Activated naive CD4-positive, alpha-beta T cell treated with anti-CD3 and anti-CD28 coated beads, Interleukin-2, amount 50 U/mL, for 24 hours (primary cell): ENCODE data around the gene ALOX5AP.

ENCODE experiments used
- H3K27ac Mint-ChIP-seq: one replicate; pipeline ENCODE4 v1.8.0; 2021; ENCODE audit warnings: mild to moderate bottlenecking, mixed read lengths
- H3K27me3 Mint-ChIP-seq: one replicate; pipeline ENCODE4 v1.8.0; 2021; ENCODE audit warnings: mixed read lengths
- H3K36me3 Mint-ChIP-seq: one replicate; pipeline ENCODE4 v1.8.0; 2021; ENCODE audit warnings: mixed read lengths
- H3K4me1 Mint-ChIP-seq: one replicate; pipeline ENCODE4 v1.8.0; 2021; ENCODE audit warnings: mixed read lengths
- H3K4me3 Mint-ChIP-seq: one replicate; pipeline ENCODE4 v1.8.0; 2021; ENCODE audit warnings: mild to moderate bottlenecking, mixed read lengths
- H3K9me3 Mint-ChIP-seq: one replicate; pipeline ENCODE4 v1.8.0; 2021; ENCODE audit warnings: mixed read lengths

Gene ALOX5AP

DNA sequence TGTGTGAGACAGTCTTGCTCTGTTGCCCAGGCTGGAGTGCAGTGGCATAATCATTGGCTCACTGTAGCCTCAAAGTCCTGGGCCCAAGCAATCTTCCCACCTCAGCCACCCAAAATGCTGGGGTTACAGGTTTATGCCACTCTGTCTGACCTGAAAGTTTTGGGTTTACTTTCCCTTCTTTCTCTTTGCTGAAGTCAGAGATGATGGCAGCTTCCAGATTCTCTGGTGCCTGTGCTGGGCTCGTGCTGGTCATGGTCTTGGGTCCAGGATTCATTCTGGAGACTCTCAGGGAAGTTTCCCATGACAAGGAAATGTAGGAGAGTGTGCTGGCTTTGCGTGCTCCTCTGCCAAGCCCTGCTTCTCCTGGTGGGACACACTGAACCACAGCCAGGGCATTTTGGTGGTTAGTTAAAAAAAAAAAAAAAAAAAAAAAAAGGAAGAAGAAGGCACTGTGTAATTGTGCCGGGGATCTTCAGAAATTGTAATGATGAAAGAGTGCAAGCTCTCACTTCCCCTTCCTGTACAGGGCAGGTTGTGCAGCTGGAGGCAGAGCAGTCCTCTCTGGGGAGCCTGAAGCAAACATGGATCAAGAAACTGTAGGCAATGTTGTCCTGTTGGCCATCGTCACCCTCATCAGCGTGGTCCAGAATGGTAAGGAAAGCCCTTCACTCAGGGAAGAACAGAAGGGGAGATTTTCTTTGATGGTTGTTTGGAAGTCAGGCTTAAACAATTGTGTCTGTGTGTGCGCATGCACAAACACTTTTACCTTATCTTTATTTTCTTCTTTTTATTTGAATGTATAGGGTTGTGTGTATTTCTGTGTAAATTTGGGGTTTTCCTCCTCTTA, at the start of gene ALOX5AP:
TSS of gene ALOX5AP (plus strand) at position 519 of the 847 bp plus-strand sequence. CDS start at position 582, 63 bp downstream.
- H3K27me3 Mint-ChIP-seq, result no peaks in the 10 kb centered on the region
- peaks cover 70% of the 10 kb centered on the region for H3K4me1 Mint-ChIP-seq
- H3K4me3 Mint-ChIP-seq, result peak within 1 kb of the TSS; percentile 92
- peak within 1 kb of the TSS; percentile 95 for H3K27ac Mint-ChIP-seq
- H3K36me3 Mint-ChIP-seq, result no peaks in the 10 kb centered on the region
- H3K9me3 Mint-ChIP-seq, result no peaks in the 10 kb centered on the region

GRCh38 chr13:30685987-30686386, 49.4 kb upstream of the ALOX5AP start:
- Mint-ChIP-seq H3K9me3 (no peaks in the 10 kb centered on the region), H3K27ac (no peak overlapping the region), H3K4me1 (peaks cover 7% of the 10 kb centered on the region), H3K4me3 (no peak overlapping the region), H3K27me3 (no peaks in the 10 kb centered on the region), H3K36me3 (no peaks in the 10 kb centered on the region)

DNA sequence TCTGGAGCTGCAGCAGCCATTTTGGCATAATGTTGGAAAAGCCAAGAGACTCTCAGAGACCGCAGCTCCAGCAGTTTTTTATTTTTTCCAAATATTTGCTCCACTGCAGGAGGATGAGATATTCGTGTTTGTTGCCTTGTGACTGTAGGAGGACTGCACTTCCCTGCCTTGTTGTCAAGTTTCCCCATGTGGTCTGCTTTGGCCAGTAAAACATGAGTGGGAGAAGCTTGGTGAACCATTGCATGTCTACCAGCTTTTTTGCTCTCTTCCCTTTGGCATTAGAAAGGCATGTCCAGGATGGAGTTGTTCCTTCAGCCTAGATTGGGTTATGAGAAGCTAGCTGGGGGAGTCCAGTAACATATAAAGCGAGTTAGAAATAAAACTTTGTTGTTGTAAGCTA, 47.7 kb upstream of the ALOX5AP start:
- H3K9me3 Mint-ChIP-seq, result no peaks in the 10 kb centered on the region
- no peak overlapping the region for H3K27ac Mint-ChIP-seq
- H3K4me3 Mint-ChIP-seq, result no peak overlapping the region
- peaks cover 7% of the 10 kb centered on the region for H3K4me1 Mint-ChIP-seq
- H3K36me3 Mint-ChIP-seq, result no peaks in the 10 kb centered on the region
- H3K27me3 Mint-ChIP-seq, result no peaks in the 10 kb centered on the region

GRCh38 chr13:30689752-30690151, 45.6 kb upstream of the ALOX5AP start:
- Mint-ChIP-seq H3K9me3 (no peaks in the 10 kb centered on the region), H3K4me1 (peaks cover 7% of the 10 kb centered on the region), H3K4me3 (peak overlapping the region; percentile 70), H3K36me3 (no peaks in the 10 kb centered on the region), H3K27me3 (no peaks in the 10 kb centered on the region), H3K27ac (no peak overlapping the region)

DNA sequence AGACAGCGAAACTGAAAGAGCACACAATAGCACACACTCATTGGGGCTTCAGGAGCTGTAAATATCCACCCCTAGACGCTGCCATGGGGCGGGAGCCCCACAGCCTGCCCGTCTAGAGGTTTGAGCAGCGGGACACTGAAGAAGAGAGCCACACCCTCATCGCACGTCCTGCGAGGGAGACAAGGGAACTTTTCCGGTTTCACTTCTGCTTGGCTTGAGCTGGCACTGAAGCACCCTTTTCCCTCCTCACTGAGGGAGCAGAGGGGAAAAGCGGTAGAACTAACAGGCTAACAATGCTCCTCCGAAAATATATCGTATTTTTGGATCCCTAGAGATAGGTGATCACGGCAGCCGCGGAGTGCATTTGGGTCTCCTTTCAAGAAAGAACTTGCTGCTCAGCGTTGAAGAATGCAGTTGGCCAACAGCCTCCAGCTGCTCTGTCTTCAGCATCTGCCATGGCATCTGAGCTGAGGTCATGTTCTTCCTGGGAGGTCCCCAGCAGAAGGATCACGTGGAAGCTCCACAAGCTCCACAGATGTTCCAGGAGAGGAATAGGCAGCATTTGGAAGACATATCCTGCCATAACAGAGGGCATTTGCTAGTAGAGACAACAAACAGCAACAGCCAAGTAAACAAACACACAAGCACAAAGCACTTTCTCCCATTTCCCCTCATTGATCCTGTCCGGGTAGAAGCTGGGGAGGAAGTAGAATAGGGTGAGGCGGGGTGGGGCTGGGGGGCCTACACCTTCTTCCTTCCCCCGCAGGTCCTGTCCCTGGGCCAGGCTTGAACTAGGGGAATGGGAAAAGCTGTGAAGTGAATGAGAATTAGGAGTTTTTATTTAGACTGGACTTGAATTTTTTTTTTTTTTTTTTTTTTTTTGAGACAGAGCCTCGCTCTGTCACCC, 44.8 kb upstream of the ALOX5AP start:
- H3K27ac Mint-ChIP-seq, result no peak overlapping the region
- no peaks in the 10 kb centered on the region for H3K27me3 Mint-ChIP-seq
- H3K4me1 Mint-ChIP-seq, result peaks cover 10% of the 10 kb centered on the region
- no peaks in the 10 kb centered on the region for H3K9me3 Mint-ChIP-seq
- H3K4me3 Mint-ChIP-seq, result peak overlapping the region; percentile 70
- H3K36me3 Mint-ChIP-seq, result no peaks in the 10 kb centered on the region

DNA sequence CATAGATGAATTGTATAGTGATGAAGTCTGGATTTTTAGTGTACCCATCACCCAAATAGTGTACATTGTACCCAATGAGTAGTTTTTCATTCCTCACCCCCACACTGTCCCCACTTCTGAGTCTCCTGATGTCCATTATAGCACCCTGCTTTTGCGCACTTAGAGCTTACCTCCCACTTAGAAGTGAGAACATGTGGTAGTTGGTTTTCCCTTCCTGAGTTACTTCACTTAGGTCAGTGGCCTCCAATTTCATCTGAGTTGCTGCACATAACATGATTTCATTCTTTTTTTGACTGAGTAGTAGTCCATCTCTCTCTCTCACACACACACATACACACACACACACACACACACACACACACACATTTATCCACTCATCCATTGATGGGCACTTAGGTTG, 43.2 kb upstream of the ALOX5AP start:
- Mint-ChIP-seq H3K4me1 (peaks cover 26% of the 10 kb centered on the region), H3K36me3 (no peaks in the 10 kb centered on the region)

GRCh38 chr13:30696278-30697176, 38.8 kb upstream of the ALOX5AP start:
- H3K4me3 Mint-ChIP-seq, result no peak overlapping the region
- no peaks in the 10 kb centered on the region for H3K36me3 Mint-ChIP-seq
- no peaks in the 10 kb centered on the region for H3K9me3 Mint-ChIP-seq
- H3K27ac Mint-ChIP-seq, result no peak overlapping the region
- no peaks in the 10 kb centered on the region for H3K27me3 Mint-ChIP-seq
- peaks cover 24% of the 10 kb centered on the region for H3K4me1 Mint-ChIP-seq

More for the DNA sequence above, 43.2 kb upstream of the ALOX5AP start:
- H3K27me3 Mint-ChIP-seq, result no peaks in the 10 kb centered on the region
- no peak overlapping the region for H3K27ac Mint-ChIP-seq
- H3K9me3 Mint-ChIP-seq, result no peaks in the 10 kb centered on the region
- H3K4me3 Mint-ChIP-seq, result no peak overlapping the region

GRCh38 chr13:30697177-30697953, 38.0 kb upstream of the ALOX5AP start:
- Mint-ChIP-seq H3K27me3 (no peaks in the 10 kb centered on the region), H3K4me3 (no peak overlapping the region), H3K9me3 (no peaks in the 10 kb centered on the region), H3K27ac (no peak overlapping the region), H3K36me3 (no peaks in the 10 kb centered on the region), H3K4me1 (peaks cover 24% of the 10 kb centered on the region)

- H3K4me3 Mint-ChIP-seq, result no peak overlapping the region
- H3K9me3 Mint-ChIP-seq, result no peaks in the 10 kb centered on the region
- no peaks in the 10 kb centered on the region for H3K27me3 Mint-ChIP-seq
- H3K27ac Mint-ChIP-seq, result no peak overlapping the region
- peaks cover 24% of the 10 kb centered on the region for H3K4me1 Mint-ChIP-seq
- no peaks in the 10 kb centered on the region for H3K36me3 Mint-ChIP-seq
These were observed 37.3 kb upstream of the ALOX5AP start for GRCh38 chr13:30697996-30698401.

DNA sequence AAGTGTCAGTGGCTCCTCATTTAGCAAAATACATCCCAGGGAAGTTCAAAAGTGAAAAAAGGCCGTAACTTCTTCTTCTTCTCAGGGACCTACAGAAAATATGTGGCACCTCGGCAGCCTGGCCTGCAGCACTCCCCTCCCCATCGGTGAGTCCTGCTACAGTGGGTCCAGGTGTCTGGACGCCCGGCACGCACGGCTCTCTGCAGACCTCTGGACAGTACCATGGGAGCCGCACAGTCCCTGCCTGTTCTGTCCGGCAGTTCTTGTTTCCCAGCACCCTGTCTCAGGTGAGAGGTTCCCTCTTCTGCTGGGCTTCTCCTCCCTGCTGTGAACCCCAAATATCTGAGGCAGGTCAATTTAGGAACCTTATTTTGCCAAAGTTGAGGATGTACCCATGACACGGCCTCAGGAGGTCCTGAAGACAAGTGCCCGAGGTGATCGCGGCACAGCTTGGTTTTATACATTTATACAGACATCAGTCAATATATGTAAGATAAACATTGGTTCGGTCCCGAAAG, 36.8 kb upstream of the ALOX5AP start:
- H3K36me3 Mint-ChIP-seq, result no peaks in the 10 kb centered on the region
- no peaks in the 10 kb centered on the region for H3K27me3 Mint-ChIP-seq
- no peak overlapping the region for H3K27ac Mint-ChIP-seq
- no peak overlapping the region for H3K4me3 Mint-ChIP-seq
- peaks cover 24% of the 10 kb centered on the region for H3K4me1 Mint-ChIP-seq
- no peaks in the 10 kb centered on the region for H3K9me3 Mint-ChIP-seq

GRCh38 chr13:30700364-30700763, 35.0 kb upstream of the ALOX5AP start:
- peaks cover 23% of the 10 kb centered on the region for H3K4me1 Mint-ChIP-seq
- no peak overlapping the region for H3K4me3 Mint-ChIP-seq
- peak overlapping the region; percentile 19 for H3K27ac Mint-ChIP-seq
- H3K9me3 Mint-ChIP-seq, result no peaks in the 10 kb centered on the region
- H3K36me3 Mint-ChIP-seq, result no peaks in the 10 kb centered on the region
- no peaks in the 10 kb centered on the region for H3K27me3 Mint-ChIP-seq

GRCh38 chr13:30702006-30702405, 33.3 kb upstream of the ALOX5AP start:
- no peak overlapping the region for H3K4me3 Mint-ChIP-seq
- no peaks in the 10 kb centered on the region for H3K27me3 Mint-ChIP-seq
- peaks cover 7% of the 10 kb centered on the region for H3K4me1 Mint-ChIP-seq
- no peaks in the 10 kb centered on the region for H3K9me3 Mint-ChIP-seq
- H3K36me3 Mint-ChIP-seq, result no peaks in the 10 kb centered on the region
- peak overlapping the region; percentile 42 for H3K27ac Mint-ChIP-seq

DNA sequence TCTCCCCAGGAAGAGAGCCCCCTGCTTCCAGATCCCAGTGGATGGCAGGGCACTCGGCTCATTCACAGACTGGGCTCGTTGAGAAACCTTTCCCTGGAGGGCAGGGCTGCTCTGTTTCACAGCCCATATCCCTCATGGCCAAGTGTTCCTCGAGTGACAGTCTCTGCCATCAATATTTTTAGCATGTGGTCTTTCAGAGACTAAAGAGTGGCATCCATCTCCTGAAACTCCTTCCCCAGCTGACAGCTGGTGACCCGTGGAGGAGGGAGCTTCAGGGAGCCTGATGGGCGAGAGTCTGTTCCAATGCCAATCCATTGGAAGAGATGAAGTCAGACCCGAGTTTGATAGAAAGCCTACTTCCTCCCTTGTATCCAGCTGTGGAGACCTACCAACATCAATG, 30.7 kb upstream of the ALOX5AP start:
- Mint-ChIP-seq H3K4me1 (peaks cover 3% of the 10 kb centered on the region), H3K9me3 (no peaks in the 10 kb centered on the region), H3K36me3 (no peaks in the 10 kb centered on the region), H3K4me3 (no peak overlapping the region), H3K27ac (no peak overlapping the region), H3K27me3 (no peaks in the 10 kb centered on the region)

DNA sequence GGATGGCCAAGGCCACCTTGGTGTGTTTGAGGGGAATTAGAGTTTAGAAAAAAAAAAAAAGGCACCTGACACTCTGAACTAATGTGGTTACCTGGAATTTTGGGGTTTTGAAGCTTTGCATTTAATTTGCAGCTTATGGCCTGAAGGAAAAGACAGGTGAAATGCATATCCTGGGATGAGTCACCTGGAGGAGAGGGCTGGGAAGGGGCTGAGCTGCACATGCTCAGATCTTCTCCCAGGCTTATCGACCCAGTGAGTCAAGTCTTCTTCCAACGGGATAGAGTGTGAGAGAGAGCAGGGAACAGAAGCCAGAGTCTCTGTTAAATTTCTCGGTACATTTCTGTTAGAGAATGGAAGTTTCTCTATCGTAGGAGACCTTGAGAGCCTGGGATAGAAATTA, 29.7 kb upstream of the ALOX5AP start:
- no peaks in the 10 kb centered on the region for H3K4me1 Mint-ChIP-seq
- no peak overlapping the region for H3K27ac Mint-ChIP-seq
- no peaks in the 10 kb centered on the region for H3K9me3 Mint-ChIP-seq
- H3K36me3 Mint-ChIP-seq, result no peaks in the 10 kb centered on the region
- no peaks in the 10 kb centered on the region for H3K27me3 Mint-ChIP-seq
- H3K4me3 Mint-ChIP-seq, result no peak overlapping the region
